NCI-H510A (cell line): ENCODE data around the gene UBE2G2.
A peak's percentile ranks its signal among the peaks of the same experiment; 100 is the strongest.

ENCODE experiments used
- DNase-seq: peaks from one replicate; lab custom pipeline; 2025; lab: John Stamatoyannopoulos, UW

Gene UBE2G2, protein sequence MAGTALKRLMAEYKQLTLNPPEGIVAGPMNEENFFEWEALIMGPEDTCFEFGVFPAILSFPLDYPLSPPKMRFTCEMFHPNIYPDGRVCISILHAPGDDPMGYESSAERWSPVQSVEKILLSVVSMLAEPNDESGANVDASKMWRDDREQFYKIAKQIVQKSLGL

DNA sequence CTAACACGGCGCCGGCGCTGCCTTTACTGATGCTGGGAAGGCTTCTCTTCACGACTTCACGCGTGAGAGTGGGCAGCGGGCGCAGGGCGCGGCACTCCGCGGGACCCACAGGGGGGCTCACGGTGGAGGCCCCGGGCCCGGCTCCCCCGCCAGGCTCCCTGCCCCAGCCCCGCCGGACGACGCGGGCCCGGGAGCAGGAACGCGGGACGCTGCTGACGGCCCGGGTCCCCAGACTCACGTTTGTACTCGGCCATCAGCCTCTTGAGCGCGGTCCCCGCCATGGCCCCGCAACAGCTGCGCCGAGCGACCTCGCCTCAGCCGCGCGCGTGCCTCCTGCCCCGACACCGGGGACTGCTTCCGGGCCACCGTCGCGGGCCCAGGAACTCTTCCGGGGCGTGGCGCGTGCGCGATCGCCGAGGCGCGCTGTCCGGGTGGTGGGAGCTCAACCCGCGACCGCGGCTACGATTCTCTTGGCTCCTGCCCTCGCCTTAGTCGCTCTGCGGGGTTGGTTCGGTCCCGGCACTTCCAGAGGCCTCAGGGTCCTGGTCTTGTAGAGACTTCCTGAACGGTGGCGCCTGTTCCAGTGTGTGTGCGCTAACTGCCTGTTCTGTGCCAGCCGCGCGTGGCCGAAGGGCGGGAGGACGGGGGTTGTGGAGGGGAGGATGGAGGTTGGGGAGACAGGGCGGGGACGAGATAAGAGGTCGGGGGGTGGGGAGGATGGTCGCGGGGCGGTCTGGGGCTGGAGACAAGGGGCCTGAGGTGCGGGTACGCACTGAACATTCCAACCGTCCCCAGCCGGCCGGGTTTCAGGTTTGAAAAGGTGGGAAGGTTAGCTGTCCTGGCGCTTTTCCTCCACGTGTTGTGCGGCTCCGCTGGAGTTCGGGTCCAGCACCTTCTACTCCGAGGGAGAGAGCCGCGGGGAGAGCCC is at the start of gene UBE2G2:
UBE2G2 (minus strand) TSS at position 353 of the 928 bp plus-strand sequence; CDS start at position 281, 72 bp downstream.
- DNase-seq, result peak; percentile 78

- DNase-seq, result no peak
These were observed 49.5 kb upstream of the UBE2G2 start for GRCh38 chr21:44850905-44851657.

DNA sequence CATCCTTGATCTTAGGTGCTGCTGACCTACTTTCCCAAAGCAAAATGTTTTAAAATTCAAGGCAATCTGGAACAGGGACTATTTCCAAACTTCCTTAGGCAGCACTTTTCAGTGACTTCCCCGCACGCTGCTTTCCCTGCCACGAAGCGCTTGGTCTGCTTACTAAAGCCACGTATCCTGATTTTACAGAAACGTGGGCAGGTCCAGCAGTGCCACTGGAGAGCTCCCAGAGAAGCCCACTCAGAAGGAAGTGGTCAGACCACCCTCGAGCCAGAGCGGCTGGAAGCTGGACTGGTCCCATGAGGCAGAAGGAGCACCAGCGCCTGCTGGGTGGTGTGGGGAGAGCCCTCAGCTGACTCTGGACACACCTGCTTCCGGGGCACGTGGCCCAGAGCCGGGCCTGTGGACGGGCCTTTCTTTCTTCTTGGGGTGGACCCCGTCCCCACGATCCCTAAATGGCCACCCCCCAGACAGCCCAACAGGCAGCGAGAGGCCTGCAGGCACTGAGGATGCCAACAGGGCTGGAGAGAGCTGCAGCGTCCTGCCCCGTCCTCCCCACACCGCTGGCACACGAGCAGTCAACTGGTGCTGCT is 48.7 kb upstream of the UBE2G2 start:
- no peak for DNase-seq

DNA sequence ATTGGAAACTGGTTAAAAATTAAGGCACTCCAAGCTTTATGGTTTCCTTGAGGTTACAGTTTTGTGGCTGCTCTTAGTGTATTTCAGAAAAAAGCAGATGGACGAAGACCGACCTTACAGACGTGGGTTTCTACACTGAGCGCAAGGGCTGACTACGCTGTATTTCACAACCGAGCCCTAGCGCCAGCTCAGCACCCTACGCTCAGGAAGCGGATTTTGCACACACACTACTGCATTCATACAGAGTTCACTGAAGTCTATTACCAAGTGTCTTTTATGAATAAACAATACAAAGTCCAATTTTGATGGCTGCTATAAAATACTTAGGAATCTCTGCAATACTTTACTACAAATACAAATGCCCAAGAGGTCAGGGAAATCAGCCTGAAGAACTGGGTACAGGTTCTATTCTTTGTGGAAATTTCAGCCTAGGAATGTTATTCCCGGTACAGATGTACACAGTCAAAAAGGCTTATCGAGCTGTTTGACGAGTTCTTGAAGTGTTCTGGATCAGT is 48.1 kb upstream of the UBE2G2 start:
- no peak for DNase-seq

DNA sequence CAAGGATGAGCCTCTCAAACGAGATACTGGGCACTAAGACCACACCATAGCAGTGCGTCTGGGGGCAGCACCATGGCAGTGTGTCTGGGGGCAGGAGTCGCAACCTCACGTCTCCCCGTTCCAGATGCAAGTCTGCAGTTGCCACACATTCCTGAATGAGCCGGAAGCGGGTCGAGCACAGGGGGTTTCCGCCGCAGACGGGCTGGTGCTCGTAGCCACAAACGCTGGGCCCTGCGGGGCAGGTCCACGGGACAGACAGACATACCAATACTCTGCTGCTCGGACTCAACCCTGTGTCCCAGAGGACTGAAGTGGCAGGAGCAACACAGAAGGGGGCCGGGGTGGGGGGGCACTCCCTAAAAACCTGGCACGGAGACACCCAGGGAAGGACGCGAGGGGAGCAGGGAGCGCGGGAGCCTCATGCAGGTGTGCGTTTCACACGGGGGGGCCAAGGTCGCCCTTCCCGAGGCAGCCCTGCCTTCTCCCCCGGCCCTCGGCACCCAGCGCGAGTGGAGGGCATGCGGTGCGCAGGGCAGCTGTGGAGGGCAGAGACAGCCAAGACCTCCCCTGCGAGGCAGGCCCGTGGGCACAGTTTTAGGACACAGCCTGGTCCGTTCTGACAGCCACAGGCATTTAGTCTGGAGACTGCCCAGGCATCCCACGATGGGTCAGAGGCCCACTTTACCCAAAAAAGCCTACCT is 47.4 kb upstream of the UBE2G2 start:
- no peak for DNase-seq

GRCh38 chr21:44847261-44848056 is 45.8 kb upstream of the UBE2G2 start:
- no peak for DNase-seq

- DNase-seq, result no peak
These were observed 45.1 kb upstream of the UBE2G2 start for GRCh38 chr21:44846485-44847260.

- DNase-seq, result no peak
These were observed 44.5 kb upstream of the UBE2G2 start for GRCh38 chr21:44846224-44846484.

DNA sequence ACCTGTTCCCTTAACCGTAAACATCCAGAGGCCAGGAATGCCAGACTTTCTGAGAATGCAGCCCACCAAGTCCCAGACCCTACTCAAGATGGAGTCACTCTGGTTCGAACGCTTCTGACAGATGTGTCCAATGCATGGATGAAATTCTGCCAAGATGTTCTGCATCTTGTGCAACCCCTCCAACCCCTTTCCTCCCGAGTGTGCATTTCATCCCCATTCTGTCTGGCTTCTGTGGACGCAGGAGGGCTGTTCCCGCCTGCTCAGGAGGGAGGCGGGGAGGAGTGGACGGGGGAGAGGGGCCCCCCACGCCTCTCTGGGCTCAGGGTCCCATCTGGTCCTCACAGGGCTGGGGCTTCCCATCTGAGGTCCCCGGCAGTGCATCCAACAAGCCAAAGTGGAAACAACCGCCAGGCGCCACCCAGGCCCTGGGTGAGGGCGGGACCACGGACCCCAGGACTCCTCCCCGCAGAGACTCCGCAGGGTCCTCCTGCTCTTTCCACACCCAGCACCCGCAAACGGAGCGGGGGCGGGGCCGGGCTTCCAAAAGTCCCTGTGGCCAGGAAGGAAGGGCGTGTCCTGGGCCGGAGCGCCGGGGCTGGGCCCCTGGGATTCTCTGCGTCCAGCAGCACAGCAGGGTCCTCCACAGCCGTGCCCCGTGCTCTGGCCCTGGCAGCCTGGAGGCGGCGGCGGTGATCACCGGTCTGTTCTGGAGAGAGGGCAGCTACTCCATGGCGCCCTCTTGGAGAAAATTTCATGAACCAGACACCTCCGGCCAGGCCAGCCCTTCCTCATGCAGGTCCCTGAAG is 44.0 kb upstream of the UBE2G2 start:
- DNase-seq, result peak; percentile 29

DNA sequence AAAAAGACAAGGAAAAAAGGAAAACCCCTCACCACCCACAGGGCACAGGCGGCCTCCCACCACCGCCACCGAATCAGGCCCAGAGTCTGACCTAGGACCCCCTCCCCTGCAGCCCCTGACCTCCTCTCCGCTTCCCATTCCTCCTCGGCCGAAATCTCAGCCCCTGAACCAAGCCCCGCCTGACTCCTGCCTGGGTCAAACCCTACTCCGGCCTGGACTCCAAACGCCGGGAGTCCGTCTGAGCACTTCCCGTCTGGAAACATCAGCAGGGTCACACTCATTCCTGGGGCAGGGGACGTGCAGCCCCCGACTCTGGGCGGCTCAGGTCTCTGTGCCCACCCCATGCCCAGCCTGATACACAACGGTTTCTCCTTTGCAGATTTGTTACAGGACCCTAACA is 42.6 kb upstream of the UBE2G2 start:
- DNase-seq, result no peak

- DNase-seq, result no peak
These were observed 41.3 kb upstream of the UBE2G2 start for GRCh38 chr21:44842721-44843445.

GRCh38 chr21:44842087-44842486 is 40.5 kb upstream of the UBE2G2 start:
- DNase-seq, result no peak

DNA sequence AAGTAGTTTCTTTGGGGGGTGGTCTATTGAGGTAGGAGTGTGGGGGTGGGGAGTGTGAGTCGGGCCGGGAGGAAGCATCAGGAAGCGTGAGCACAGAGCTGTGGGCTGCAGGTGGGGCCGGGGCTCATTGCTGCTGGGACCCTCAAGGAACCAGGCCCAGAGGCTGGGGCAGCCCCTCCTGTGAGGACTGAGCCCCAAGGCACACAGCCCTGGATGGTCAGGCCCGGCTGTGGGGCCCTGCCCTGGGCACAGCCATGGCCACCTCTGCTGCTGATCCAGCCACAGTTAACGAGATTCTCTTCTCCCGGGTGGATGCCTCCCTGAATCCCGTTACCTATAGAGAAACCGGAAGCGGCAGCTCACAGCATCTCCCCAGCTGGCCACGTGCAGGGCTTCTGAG is 39.2 kb upstream of the UBE2G2 start:
- DNase-seq, result no peak

DNA sequence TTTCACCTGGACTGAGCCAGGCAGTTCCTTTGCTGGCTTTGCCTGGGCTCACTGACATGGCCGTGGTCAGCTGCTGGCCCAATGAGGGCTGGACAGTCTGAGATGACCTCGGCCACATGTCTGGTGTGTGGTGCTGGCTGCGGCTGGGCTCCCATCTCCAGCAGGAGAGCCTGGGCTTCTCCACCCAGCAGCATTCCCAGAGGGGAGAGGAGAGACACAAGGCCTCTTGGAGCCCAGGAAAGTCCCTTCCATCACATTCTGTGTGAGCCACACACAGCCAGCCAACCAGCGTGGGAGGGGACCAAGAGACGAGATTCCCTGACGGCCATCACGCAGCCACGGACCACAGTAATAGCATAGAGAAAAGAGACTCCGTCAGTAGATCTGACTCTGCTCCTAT is 37.3 kb upstream of the UBE2G2 start:
- DNase-seq, result no peak

DNA sequence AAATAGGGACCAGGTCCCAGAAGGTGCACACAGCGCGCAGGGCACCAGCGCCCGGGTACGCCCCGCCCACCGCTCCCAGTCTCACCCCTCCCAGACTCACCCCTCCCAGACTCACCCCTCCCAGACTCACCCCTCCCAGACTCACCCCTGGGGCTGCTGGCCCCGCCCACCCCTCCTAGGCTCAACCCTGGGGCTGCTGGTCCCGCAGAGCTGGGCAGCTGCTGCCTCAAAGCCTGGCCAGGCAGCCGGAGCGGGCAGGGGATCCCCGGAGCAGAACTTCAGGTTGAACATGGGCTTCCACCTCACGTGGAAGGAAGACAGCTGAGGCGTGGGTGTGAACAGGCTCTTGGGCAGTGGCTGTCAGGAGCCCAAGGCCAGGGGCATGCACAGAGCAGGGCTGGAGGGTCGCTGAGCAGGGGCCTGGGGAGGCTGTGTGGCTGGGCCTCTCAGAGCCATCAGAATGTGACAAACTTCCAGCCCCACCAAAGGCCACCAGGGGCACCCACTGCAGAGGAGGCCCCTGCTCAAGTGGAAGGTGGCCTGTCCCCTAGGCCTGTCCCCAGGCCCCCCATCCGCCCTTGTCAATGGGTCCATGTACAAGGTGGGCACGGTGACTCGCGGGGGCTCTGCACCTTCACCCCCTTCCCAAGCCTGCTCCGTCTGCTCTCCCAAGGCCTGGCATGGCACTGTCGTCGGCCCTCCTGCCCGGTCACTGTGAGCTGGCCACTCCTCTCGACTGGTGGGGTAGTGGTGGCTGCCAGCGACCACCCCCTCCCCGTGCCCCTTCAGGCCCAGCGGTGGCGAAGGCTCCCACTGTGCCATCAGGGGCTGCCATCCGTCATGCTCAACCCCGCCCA is 36.6 kb upstream of the UBE2G2 start:
- DNase-seq, result no peak

GRCh38 chr21:44837537-44837936 is 35.9 kb upstream of the UBE2G2 start:
- DNase-seq, result no peak

GRCh38 chr21:44836666-44837471 is 35.2 kb upstream of the UBE2G2 start:
- DNase-seq, result peak; percentile 21
